Measurements from ENCODE around the gene SHISA6. TPM values are rescaled to one million over a fixed set of nuclear protein-coding genes. Genes with fewer than 3 reads are reported as not detected.

SHISA6 gene
- polyA plus RNA-seq, 1 donor (not counting 4 experiments of a cell fraction or from before 2014, with no cell fraction given): 2.2 TPM

- FAIRE-seq (no peak), DNase-seq (ENCODE audit: low read depth, low spot score) (no peak)
- Histone ChIP-seq H3K4me3 (ENCODE audit: control insufficient read depth in 2 of 3, extremely low read depth in 1 of 3, insufficient read depth in 2 of 3, low read depth in 1 of 3, low read length in 3 of 3) (no peak overlapping the region), H3K9ac (ENCODE audit: control insufficient read depth, extremely low read depth, insufficient read depth, low read length) (no peak overlapping the region), H3K36me3 (ENCODE audit: control insufficient read depth in 2 of 2, extremely low read depth in 1 of 2, insufficient read depth in 2 of 2, low read length in 2 of 2) (no peaks in the 10 kb centered on the region), H3K79me2 (ENCODE audit: control insufficient read depth, insufficient read depth, low read length) (no peaks in the 10 kb centered on the region), H3K9me3 (ENCODE audit: control insufficient read depth, low read depth, low read length) (no peaks in the 10 kb centered on the region), H3K4me2 (ENCODE audit: control insufficient read depth, extremely low read depth, insufficient read depth, low read depth, low read length) (no peak overlapping the region), H3K27ac (ENCODE audit: control insufficient read depth, insufficient read depth, low read length) (no peak overlapping the region), H3K9me1 (ENCODE audit: control insufficient read depth, extremely low read depth, insufficient read depth, low read length) (no peaks in the 10 kb centered on the region), H2AFZ (ENCODE audit: control insufficient read depth, low read length) (no peak overlapping the region), H3K27me3 (ENCODE audit: control insufficient read depth, extremely low read depth, insufficient read depth, low read length) (no peaks in the 10 kb centered on the region), H3K4me1 (ENCODE audit: control insufficient read depth, extremely low read depth, insufficient read depth, low read length) (no peaks in the 10 kb centered on the region), H4K20me1 (ENCODE audit: control insufficient read depth, extremely low read depth, insufficient read depth, low read length) (no peaks in the 10 kb centered on the region)
- dilution Hi-C loops (cut with MboI; ENCODE audit: extremely low pct_ligation_motif_present, low sequenced_read_pairs): no loop called here
- TF ChIP-seq EZH2 (IDR thresholded peaks at IDR 0.05; ENCODE audit: low read length) (no peak), CTCF (optimal IDR thresholded peaks at IDR 0.05 in 1 of 3, IDR thresholded peaks at IDR 0.05 in 1 of 3, conservative IDR thresholded peaks at IDR 0.05 in 1 of 3; ENCODE audit: extremely low read depth in 1 of 3, insufficient read depth in 2 of 3, low read length in 3 of 3) (no peak)
Observed at GRCh38 chr17:11305524-11305923, 64.5 kb downstream of the SHISA6 start.

- no peak overlapping the region for H3K9ac ChIP-seq (ENCODE audit: control insufficient read depth, extremely low read depth, insufficient read depth, low read length)
- no peaks in the 10 kb centered on the region for H3K9me3 ChIP-seq (ENCODE audit: control insufficient read depth, low read depth, low read length)
- H4K20me1 ChIP-seq (ENCODE audit: control insufficient read depth, extremely low read depth, insufficient read depth, low read length): no peaks in the 10 kb centered on the region
- dilution Hi-C loops (cut with MboI; ENCODE audit: extremely low pct_ligation_motif_present, low sequenced_read_pairs): no loop called here
- H3K27ac ChIP-seq (ENCODE audit: control insufficient read depth, insufficient read depth, low read length): no peak overlapping the region
- no peak overlapping the region for H2AFZ ChIP-seq (ENCODE audit: control insufficient read depth, low read length)
- no peaks in the 10 kb centered on the region for H3K9me1 ChIP-seq (ENCODE audit: control insufficient read depth, extremely low read depth, insufficient read depth, low read length)
- no peak for DNase-seq (ENCODE audit: low read depth, low spot score)
- TF ChIP-seq CTCF (optimal IDR thresholded peaks at IDR 0.05 in 1 of 3, IDR thresholded peaks at IDR 0.05 in 1 of 3, conservative IDR thresholded peaks at IDR 0.05 in 1 of 3; ENCODE audit: extremely low read depth in 1 of 3, insufficient read depth in 2 of 3, low read length in 3 of 3) (no peak), EZH2 (IDR thresholded peaks at IDR 0.05; ENCODE audit: low read length) (no peak)
- H3K4me1 ChIP-seq (ENCODE audit: control insufficient read depth, extremely low read depth, insufficient read depth, low read length): no peaks in the 10 kb centered on the region
- no peak overlapping the region for H3K4me3 ChIP-seq (ENCODE audit: control insufficient read depth in 2 of 3, extremely low read depth in 1 of 3, insufficient read depth in 2 of 3, low read depth in 1 of 3, low read length in 3 of 3)
- no peaks in the 10 kb centered on the region for H3K36me3 ChIP-seq (ENCODE audit: control insufficient read depth in 2 of 2, extremely low read depth in 1 of 2, insufficient read depth in 2 of 2, low read length in 2 of 2)
- no peak overlapping the region for H3K4me2 ChIP-seq (ENCODE audit: control insufficient read depth, extremely low read depth, insufficient read depth, low read depth, low read length)
- H3K79me2 ChIP-seq (ENCODE audit: control insufficient read depth, insufficient read depth, low read length): no peaks in the 10 kb centered on the region
- H3K27me3 ChIP-seq (ENCODE audit: control insufficient read depth, extremely low read depth, insufficient read depth, low read length): no peaks in the 10 kb centered on the region
- FAIRE-seq: no peak
Observed at GRCh38 chr17:11308531-11308930, 67.5 kb downstream of the SHISA6 start.
